ENCODE measurements around the gene VPS13A.

Gene VPS13A

GRCh38 chr9:77418226-77418625, 240.9 kb downstream of the VPS13A start:
- Histone ChIP-seq H3K9me3 (ENCODE audit: control insufficient read depth, low read length) (no peaks in the 10 kb centered on the region), H3K27ac (no peak overlapping the region), H3K79me2 (no peaks in the 10 kb centered on the region), H3K4me3 (ENCODE audit: low read depth, low read length) (no peak overlapping the region), H2AFZ (no peak overlapping the region), H3K36me3 (ENCODE audit: control insufficient read depth, insufficient read depth, low read length) (no peaks in the 10 kb centered on the region), H3K9ac (no peak overlapping the region), H3K4me1 (no peaks in the 10 kb centered on the region), H3K27me3 (ENCODE audit: control insufficient read depth, insufficient read depth, low read length) (no peaks in the 10 kb centered on the region), H3K4me2 (ENCODE audit: low read length) (no peak overlapping the region)
- TF ChIP-seq, protein P1, sequence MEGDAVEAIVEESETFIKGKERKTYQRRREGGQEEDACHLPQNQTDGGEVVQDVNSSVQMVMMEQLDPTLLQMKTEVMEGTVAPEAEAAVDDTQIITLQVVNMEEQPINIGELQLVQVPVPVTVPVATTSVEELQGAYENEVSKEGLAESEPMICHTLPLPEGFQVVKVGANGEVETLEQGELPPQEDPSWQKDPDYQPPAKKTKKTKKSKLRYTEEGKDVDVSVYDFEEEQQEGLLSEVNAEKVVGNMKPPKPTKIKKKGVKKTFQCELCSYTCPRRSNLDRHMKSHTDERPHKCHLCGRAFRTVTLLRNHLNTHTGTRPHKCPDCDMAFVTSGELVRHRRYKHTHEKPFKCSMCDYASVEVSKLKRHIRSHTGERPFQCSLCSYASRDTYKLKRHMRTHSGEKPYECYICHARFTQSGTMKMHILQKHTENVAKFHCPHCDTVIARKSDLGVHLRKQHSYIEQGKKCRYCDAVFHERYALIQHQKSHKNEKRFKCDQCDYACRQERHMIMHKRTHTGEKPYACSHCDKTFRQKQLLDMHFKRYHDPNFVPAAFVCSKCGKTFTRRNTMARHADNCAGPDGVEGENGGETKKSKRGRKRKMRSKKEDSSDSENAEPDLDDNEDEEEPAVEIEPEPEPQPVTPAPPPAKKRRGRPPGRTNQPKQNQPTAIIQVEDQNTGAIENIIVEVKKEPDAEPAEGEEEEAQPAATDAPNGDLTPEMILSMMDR (IDR thresholded peaks at IDR 0.05): no peak

GRCh38 chr9:77420641-77421040, 243.3 kb downstream of the VPS13A start:
- Histone ChIP-seq H3K4me1 (no peaks in the 10 kb centered on the region), H3K27me3 (ENCODE audit: control insufficient read depth, insufficient read depth, low read length) (no peaks in the 10 kb centered on the region), H3K79me2 (no peaks in the 10 kb centered on the region), H3K36me3 (ENCODE audit: control insufficient read depth, insufficient read depth, low read length) (no peaks in the 10 kb centered on the region), H3K27ac (no peak overlapping the region), H3K4me3 (ENCODE audit: low read depth, low read length) (no peak overlapping the region), H3K4me2 (ENCODE audit: low read length) (no peak overlapping the region), H3K9me3 (ENCODE audit: control insufficient read depth, low read length) (no peaks in the 10 kb centered on the region), H3K9ac (no peak overlapping the region), H2AFZ (no peak overlapping the region)
- TF ChIP-seq, protein P1 (IDR thresholded peaks at IDR 0.05): no peak

DNA sequence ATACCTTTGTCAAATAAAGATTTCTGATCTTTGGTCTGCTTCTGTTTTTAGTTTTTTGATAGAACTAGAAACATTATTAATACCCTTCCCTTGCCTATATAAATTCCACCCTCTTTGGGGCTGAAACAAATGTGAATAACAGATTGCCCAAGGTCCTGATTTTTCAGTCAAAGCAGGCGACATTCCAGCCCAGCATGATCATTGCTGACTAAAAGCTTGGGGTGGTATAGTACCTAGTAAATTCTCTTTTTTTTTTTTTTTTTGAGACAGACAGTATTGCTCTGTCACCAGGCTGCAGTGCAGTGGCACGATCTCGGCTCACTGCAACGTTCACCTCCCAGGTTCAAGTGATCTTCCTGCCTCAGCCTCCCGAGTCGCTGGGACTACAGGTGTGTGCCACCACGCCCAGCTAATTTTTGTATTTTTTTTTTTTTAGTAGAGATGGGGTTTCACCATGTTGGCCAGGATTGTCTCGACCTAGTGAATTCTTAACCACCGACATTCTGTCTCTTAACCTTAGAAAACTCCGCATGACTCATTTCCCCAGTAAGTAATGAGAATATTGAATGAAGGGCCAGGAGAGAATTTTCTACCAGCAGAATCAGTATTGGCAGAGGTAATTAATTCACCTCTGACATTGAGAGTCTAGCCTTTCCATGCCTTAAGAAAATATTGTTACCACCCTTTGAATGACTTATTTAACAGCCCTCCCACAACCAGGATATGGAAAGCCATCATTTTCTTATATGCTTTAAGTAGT, 244.4 kb downstream of the VPS13A start:
- Histone ChIP-seq H3K4me2 (ENCODE audit: low read length) (no peak overlapping the region), H3K9ac (no peak overlapping the region), H3K9me3 (ENCODE audit: control insufficient read depth, low read length) (no peaks in the 10 kb centered on the region), H3K79me2 (no peaks in the 10 kb centered on the region), H3K36me3 (ENCODE audit: control insufficient read depth, insufficient read depth, low read length) (no peaks in the 10 kb centered on the region), H3K4me1 (no peaks in the 10 kb centered on the region), H3K27me3 (ENCODE audit: control insufficient read depth, insufficient read depth, low read length) (no peaks in the 10 kb centered on the region), H3K27ac (no peak overlapping the region), H3K4me3 (ENCODE audit: low read depth, low read length) (no peak overlapping the region), H2AFZ (no peak overlapping the region)
- TF ChIP-seq, protein P1 (IDR thresholded peaks at IDR 0.05): no peak

DNA sequence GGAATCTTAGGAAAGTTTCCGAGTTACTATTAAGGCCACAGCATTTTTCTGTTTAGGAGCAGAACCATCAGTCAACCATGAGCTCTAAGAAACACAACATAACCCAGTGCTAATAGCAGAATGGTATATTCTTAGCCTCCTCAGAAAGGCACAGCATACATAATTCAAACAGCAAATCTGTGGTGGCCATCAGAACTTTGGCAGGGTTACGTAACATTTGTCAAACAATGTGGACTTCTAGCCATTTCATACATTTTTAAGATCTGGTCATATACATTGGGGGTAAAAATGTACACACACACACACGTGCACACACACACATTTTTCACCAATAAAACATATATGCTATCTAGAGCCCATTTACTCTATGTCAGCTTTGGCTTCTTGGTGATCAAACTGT, 245.6 kb downstream of the VPS13A start:
- TF ChIP-seq, protein P1 (IDR thresholded peaks at IDR 0.05): no peak
- Histone ChIP-seq H3K36me3 (ENCODE audit: control insufficient read depth, insufficient read depth, low read length) (no peaks in the 10 kb centered on the region), H3K27ac (no peak overlapping the region)

GRCh38 chr9:77423841-77424240, 246.5 kb downstream of the VPS13A start:
- no peaks in the 10 kb centered on the region for H3K36me3 ChIP-seq (ENCODE audit: control insufficient read depth, insufficient read depth, low read length)
- H2AFZ ChIP-seq: no peak overlapping the region
- no peak overlapping the region for H3K27ac ChIP-seq
- H3K79me2 ChIP-seq: no peaks in the 10 kb centered on the region
- H3K9me3 ChIP-seq (ENCODE audit: control insufficient read depth, low read length): no peaks in the 10 kb centered on the region
- no peaks in the 10 kb centered on the region for H3K27me3 ChIP-seq (ENCODE audit: control insufficient read depth, insufficient read depth, low read length)
- TF ChIP-seq, protein P1 (IDR thresholded peaks at IDR 0.05): no peak
- H3K4me3 ChIP-seq (ENCODE audit: low read depth, low read length): no peak overlapping the region
- H3K9ac ChIP-seq: no peak overlapping the region
- H3K4me2 ChIP-seq (ENCODE audit: low read length): no peak overlapping the region
- H3K4me1 ChIP-seq: no peaks in the 10 kb centered on the region

More for the DNA sequence above, 245.6 kb downstream of the VPS13A start:
- H3K79me2 ChIP-seq: no peaks in the 10 kb centered on the region
- H3K27me3 ChIP-seq (ENCODE audit: control insufficient read depth, insufficient read depth, low read length): no peaks in the 10 kb centered on the region
- no peak overlapping the region for H2AFZ ChIP-seq
- H3K4me1 ChIP-seq: no peaks in the 10 kb centered on the region
- no peak overlapping the region for H3K4me3 ChIP-seq (ENCODE audit: low read depth, low read length)
- no peak overlapping the region for H3K4me2 ChIP-seq (ENCODE audit: low read length)
- H3K9me3 ChIP-seq (ENCODE audit: control insufficient read depth, low read length): no peaks in the 10 kb centered on the region
- no peak overlapping the region for H3K9ac ChIP-seq

Data from parathyroid adenoma (tissue), 2 donors.